T-helper 1 cell treated with Interleukin-12 subunit alpha and Interleukin-12 subunit beta and Interleukin-4 antibody, amounts not matched to agents 30 μg/mL and 1 μg/mL, for 36 hours (primary cell): ENCODE results near the gene EPO.
"Not testable (repeated sequence)": the region's sequence is repeated elsewhere in the genome, so short reads cannot be mapped to it uniquely, and the experiment has no call there.

Experiments
- H3K27ac Mint-ChIP-seq: one replicate; pipeline ENCODE4 v1.8.0; 2021; ENCODE audit warnings: mild to moderate bottlenecking, mixed read lengths
- H3K27me3 Mint-ChIP-seq: one replicate; pipeline ENCODE4 v1.8.0; 2021; ENCODE audit warnings: low read depth, mixed read lengths
- H3K36me3 Mint-ChIP-seq: one replicate; pipeline ENCODE4 v1.8.0; 2021; ENCODE audit warnings: low read depth, mixed read lengths
- H3K4me1 Mint-ChIP-seq: one replicate; pipeline ENCODE4 v1.8.0; 2021; ENCODE audit warnings: low read depth, mixed read lengths
- H3K4me3 Mint-ChIP-seq: one replicate; pipeline ENCODE4 v1.8.0; 2021; ENCODE audit warnings: mild to moderate bottlenecking, moderate library complexity, mixed read lengths
- H3K9me3 Mint-ChIP-seq: one replicate; pipeline ENCODE4 v1.8.0; 2021; ENCODE audit warnings: mixed read lengths

EPO gene

DNA sequence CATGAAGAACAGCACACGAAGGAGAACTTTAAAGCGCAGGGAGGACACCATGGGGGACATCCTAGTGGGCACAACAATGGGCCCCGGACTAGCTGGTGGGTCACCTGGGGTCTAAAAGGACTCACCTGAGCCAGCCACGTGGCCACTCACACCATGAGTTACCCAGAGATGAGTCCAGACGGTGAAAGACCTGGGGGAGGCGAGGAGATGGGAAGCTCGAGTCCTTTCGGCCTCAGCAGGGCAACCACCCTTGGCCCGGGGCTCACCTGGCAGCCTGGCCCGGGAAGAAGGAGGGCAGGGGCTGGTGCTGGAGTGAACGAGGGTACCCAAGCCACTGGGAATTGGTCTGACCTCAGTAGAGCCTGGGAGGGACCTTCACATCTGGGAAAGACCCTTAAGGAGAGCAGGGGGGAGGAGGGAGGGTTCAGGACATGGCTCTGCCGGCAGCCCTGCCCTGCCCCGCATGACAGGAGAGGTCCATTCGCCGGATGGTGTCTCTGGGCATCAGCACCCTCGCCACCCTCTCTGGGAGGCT is 31.9 kb upstream of the EPO start:
- Mint-ChIP-seq H3K27ac (no peak overlapping the region), H3K9me3 (no peaks in the 10 kb centered on the region), H3K27me3 (peaks cover 5% of the 10 kb centered on the region), H3K4me1 (peaks cover 22% of the 10 kb centered on the region), H3K4me3 (no peak overlapping the region), H3K36me3 (peaks cover 15% of the 10 kb centered on the region)

DNA sequence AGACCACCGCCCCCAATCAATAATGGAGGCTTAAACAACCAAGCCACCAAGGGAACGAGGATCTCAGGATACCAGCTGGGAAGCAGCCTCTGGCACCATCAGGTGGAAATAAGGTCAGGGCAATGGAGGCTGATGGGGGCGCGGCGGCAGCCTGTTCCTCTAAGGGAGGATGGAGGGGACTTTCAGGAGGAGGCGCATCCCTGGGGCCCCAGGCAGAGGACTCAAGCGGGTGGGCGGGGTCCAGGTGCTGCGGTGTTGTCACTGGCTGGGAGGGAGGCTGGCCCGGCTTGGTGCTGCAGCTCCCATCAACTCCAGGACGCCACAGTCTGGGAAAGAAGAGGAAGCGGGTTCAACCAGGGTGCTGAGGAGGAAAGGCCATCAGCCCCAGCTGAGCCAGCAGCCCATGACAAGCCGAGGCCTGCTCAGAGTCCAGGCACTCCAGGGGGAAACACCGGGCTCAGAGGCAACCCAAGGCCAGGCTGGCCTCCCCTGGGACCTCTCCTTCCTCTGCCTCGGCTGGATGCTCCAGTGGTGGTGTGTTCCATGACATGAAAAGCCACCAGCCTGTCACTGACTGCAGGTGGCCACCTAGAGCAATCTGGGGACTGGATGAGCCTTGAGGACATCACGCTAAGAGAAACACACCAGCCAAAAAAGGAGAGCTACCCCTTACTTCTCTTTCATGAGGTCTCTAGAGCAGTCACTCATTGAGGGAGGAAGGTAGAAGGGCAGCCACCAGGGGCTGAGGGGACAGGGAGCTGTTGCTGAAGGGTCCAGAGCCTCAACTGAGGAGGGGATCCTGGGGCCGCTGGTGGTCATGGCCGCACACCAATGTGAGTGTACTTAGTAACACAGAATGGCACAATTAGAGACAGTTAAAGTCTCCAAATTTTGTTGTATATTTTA is 30.8 kb upstream of the EPO start:
- Mint-ChIP-seq H3K4me3 (no peak overlapping the region), H3K27me3 (peaks cover 5% of the 10 kb centered on the region), H3K36me3 (peaks cover 15% of the 10 kb centered on the region), H3K4me1 (peaks cover 22% of the 10 kb centered on the region), H3K9me3 (no peaks in the 10 kb centered on the region), H3K27ac (no peak overlapping the region)

GRCh38 chr7:100691676-100692577 is 28.3 kb upstream of the EPO start:
- Mint-ChIP-seq H3K4me1 (peaks cover 22% of the 10 kb centered on the region), H3K27me3 (peaks cover 16% of the 10 kb centered on the region), H3K36me3 (peaks cover 12% of the 10 kb centered on the region), H3K4me3 (peak overlapping the region; percentile 99), H3K27ac (no peak overlapping the region), H3K9me3 (no peaks in the 10 kb centered on the region)

DNA sequence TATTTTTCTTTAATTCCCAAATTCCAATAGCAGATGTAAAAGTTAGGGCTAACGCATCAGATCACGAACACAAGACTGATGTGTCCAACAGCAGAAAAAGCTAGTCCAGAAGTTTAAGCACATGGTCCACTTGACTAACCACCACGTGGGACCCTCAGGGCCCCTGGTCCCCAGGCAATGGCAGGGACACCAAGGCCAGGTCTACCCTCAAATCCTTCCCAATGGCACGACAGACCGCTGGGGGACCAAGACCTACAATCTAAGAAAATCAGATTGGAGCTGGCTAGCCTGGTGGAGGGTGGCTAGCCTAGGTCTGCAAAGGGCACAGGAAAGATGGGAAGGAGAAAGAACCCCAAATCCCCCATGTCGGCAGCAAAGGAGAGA is 27.7 kb upstream of the EPO start:
- peaks cover 16% of the 10 kb centered on the region for H3K27me3 Mint-ChIP-seq
- peaks cover 22% of the 10 kb centered on the region for H3K4me1 Mint-ChIP-seq
- H3K27ac Mint-ChIP-seq: peak overlapping the region; percentile 95
- peaks cover 12% of the 10 kb centered on the region for H3K36me3 Mint-ChIP-seq
- H3K4me3 Mint-ChIP-seq: peak overlapping the region; percentile 99
- no peaks in the 10 kb centered on the region for H3K9me3 Mint-ChIP-seq

- H3K36me3 Mint-ChIP-seq: peaks cover 10% of the 10 kb centered on the region
- H3K4me1 Mint-ChIP-seq: peaks cover 22% of the 10 kb centered on the region
- peak overlapping the region; percentile 95 for H3K27ac Mint-ChIP-seq
- H3K9me3 Mint-ChIP-seq: no peaks in the 10 kb centered on the region
- H3K4me3 Mint-ChIP-seq: peak overlapping the region; percentile 99
- peaks cover 16% of the 10 kb centered on the region for H3K27me3 Mint-ChIP-seq
Observed at GRCh38 chr7:100693312-100694097, 26.8 kb upstream of the EPO start.

GRCh38 chr7:100694098-100694745 is 26.0 kb upstream of the EPO start, which contains the start of gene GIGYF1:
TSS of gene GIGYF1 (minus strand) at chr7:100694250. CDS start at chr7:100688238, 6,012 bp downstream.
- no peaks in the 10 kb centered on the region for H3K9me3 Mint-ChIP-seq
- H3K27me3 Mint-ChIP-seq: peaks cover 18% of the 10 kb centered on the region
- H3K4me1 Mint-ChIP-seq: peaks cover 18% of the 10 kb centered on the region
- H3K36me3 Mint-ChIP-seq: peaks cover 10% of the 10 kb centered on the region
- peak within 1 kb of the TSS; percentile 95 for H3K27ac Mint-ChIP-seq
- H3K4me3 Mint-ChIP-seq: peak within 1 kb of the TSS; percentile 99

GRCh38 chr7:100696123-100696521 is 24.1 kb upstream of the EPO start:
- Mint-ChIP-seq H3K27ac (peak overlapping the region; percentile 2), H3K9me3 (no peaks in the 10 kb centered on the region), H3K4me3 (no peak overlapping the region)

GRCh38 chr7:100699018-100699417 is 21.2 kb upstream of the EPO start:
- peaks cover 31% of the 10 kb centered on the region for H3K27me3 Mint-ChIP-seq
- no peak overlapping the region for H3K27ac Mint-ChIP-seq
- H3K9me3 Mint-ChIP-seq: no peaks in the 10 kb centered on the region
- H3K4me1 Mint-ChIP-seq: no peaks in the 10 kb centered on the region
- no peaks in the 10 kb centered on the region for H3K36me3 Mint-ChIP-seq
- H3K4me3 Mint-ChIP-seq: no peak overlapping the region

More at GRCh38 chr7:100696123-100696521, 24.1 kb upstream of the EPO start:
- peaks cover 26% of the 10 kb centered on the region for H3K27me3 Mint-ChIP-seq
- peaks cover 17% of the 10 kb centered on the region for H3K4me1 Mint-ChIP-seq
- peaks cover 10% of the 10 kb centered on the region for H3K36me3 Mint-ChIP-seq

DNA sequence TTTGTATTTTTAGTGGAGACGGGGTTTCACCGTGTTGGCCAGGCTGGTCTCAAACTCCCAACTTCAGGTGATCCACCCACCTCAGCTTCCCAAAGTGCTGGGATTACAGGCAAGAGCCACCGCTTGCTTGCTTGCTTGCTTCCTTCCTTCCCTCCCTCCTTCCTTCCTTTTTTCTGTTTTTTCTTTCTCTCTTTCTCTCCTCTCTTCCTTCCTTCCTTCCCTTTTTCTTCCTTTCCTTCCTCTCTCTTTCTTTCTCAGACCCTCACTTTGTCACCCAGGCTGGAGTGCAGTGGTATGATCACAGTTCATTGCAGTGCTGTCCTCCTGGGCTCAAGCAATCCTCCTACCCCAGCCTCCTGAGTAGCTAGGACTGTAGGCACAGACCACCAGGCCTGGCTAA is 19.2 kb upstream of the EPO start:
- H3K4me1 Mint-ChIP-seq, H3K27ac Mint-ChIP-seq, H3K36me3 Mint-ChIP-seq, H3K9me3 Mint-ChIP-seq, H3K4me3 Mint-ChIP-seq: not testable (repeated sequence)
- H3K27me3 Mint-ChIP-seq: peaks cover 21% of the 10 kb centered on the region

DNA sequence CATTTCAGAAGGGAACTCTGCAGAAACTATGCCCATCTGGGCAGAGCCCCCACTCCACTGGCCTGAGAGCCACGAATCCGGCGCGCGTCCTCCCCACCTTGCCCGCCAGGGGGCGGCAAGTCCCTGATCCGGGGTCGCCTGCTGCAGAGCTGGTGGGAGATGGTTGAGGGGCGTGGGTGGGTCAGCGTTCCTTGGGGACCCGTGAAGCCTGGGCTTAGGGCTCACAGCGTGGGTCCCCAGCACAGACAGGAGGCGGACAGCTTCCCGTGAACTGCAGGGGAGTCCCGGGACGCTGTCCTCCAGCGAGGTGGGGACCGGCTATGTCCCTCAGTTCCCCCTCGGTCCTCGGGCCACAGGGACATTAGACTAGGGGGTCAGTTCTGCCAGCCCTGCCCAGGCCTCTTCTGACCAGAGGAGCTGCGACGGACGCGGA is 14.9 kb upstream of the EPO start:
- H3K9me3 Mint-ChIP-seq: no peaks in the 10 kb centered on the region
- peaks cover 7% of the 10 kb centered on the region for H3K36me3 Mint-ChIP-seq
- peak overlapping the region; percentile 92 for H3K4me3 Mint-ChIP-seq
- peaks cover 7% of the 10 kb centered on the region for H3K4me1 Mint-ChIP-seq
- peak overlapping the region; percentile 93 for H3K27ac Mint-ChIP-seq
- peaks cover 11% of the 10 kb centered on the region for H3K27me3 Mint-ChIP-seq

DNA sequence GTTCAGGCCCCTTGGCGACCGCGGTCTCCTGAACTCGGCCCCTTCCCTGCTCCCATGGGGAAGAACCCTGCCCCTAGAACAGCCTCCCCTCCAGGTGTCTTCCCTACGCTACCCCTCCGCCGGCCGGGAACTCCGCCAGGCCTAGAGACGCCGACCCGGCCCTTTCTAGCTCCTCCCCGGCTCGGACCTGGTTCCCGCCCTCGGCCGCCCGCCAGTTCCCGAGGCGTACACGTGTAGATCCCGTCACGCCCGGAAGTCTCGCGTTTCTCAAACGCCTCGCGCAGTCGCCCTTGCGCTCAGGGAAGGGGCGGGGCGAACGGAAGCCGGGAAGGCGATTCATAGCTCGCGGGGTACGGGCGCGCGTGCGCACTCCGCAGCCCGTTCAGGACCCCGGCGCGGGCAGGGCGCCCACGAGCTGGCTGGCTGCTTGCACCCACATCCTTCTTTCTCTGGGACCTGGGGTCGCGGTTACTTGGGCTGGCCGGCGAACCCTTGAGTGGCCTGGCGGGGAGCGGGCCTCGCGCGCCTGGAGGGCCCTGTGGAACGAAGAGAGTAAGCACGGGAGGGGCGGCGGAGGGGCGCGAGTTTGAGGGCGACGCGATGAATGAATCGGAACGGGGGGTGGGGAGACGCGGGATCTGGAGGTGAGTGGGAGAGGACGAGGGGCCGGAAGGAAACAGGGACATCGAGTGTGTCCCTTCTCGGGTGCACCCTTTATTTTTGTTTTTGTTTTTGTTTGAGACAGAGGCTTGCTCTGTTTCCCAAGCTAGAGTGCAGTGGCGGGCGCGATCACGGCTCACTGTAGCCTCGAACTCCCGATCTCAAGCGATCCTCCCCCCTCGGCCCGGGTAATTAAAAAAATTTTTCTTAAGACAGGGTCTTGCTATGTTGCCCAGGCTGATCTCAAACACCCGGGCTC is 14.3 kb upstream of the EPO start, which contains the start of gene POP7:
TSS of gene POP7 (plus strand) at position 369 of the 919 bp plus-strand sequence. CDS start 710 bp downstream, outside the sequence.
- Mint-ChIP-seq H3K36me3 (peaks cover 7% of the 10 kb centered on the region), H3K4me3 (peak within 1 kb of the TSS; percentile 92), H3K27ac (peak within 1 kb of the TSS; percentile 93), H3K4me1 (peaks cover 7% of the 10 kb centered on the region), H3K9me3 (no peaks in the 10 kb centered on the region), H3K27me3 (peaks cover 11% of the 10 kb centered on the region)

GRCh38 chr7:100706672-100707311 is 13.5 kb upstream of the EPO start:
- Mint-ChIP-seq H3K4me1 (peaks cover 7% of the 10 kb centered on the region), H3K27ac (peak overlapping the region; percentile 93), H3K4me3 (peak overlapping the region; percentile 92), H3K36me3 (peaks cover 7% of the 10 kb centered on the region), H3K27me3 (peaks cover 5% of the 10 kb centered on the region), H3K9me3 (no peaks in the 10 kb centered on the region)
